Lower leg skin (tissue), 4 donors: ENCODE results near the gene ZNF648. TPM values are rescaled to one million over a fixed set of nuclear protein-coding genes. Genes with fewer than 3 reads are reported as not detected.

Experiments used
- DNase-seq, 2 donors: peaks; one replicate each; pipeline ENCODE4 v3.0.0-alpha.2; 2019; ENCODE audit warnings: low spot score in 2 of 2
- H3K4me3 ChIP-seq: fragments of 200-600 bp; sonication (generic); 2 replicates; pipeline ENCODE4 v1.5.1; 2017; ENCODE audit warnings: mild to moderate bottlenecking, low read depth; ENCODE audit not compliant: poor library complexity, severe bottlenecking
- CTCF ChIP-seq, 3 donors: fragments of 450-650 bp; IDR thresholded peaks; one replicate each; pipeline ENCODE4 v1.5.1; 2016; ENCODE audit warnings: antibody characterized with exemption in 3 of 3, mild to moderate bottlenecking in 3 of 3, moderate library complexity in 2 of 3
- POLR2A ChIP-seq, 2 donors: fragments of 450-650 bp; IDR thresholded peaks; one replicate each; pipeline ENCODE4 v1.6.1; 2016 to 2017; ENCODE audit warnings: antibody characterized with exemption in 2 of 2, mild to moderate bottlenecking in 1 of 2, moderate library complexity in 1 of 2
- WGBS, 2 donors: methylation state at CpG; one replicate each; pipeline ENCODE4 v1.1.5; 2018; 5-methylcytosine and 5-hydroxymethylcytosine counted together
- intact Hi-C: fragments of 100-400 bp; cut with DNase I; formaldehyde crosslinking; loops from one replicate; pipeline ENCODE4 v1.15.0; 2023; ENCODE audit warnings: low total_unique reads
- total RNA-seq, 4 donors: library from RNA; depleted of rRNA; stranded (reverse); fragments of >200 nt; gene quantifications; one replicate each; pipeline ENCODE4 v1.1.0, GENCODE V29; 2016

ZNF648 gene
- total RNA-seq, 4 donors from 2014 or later: 0.04 to 0.57 (median 0.09) TPM

GRCh38 chr1:182083851-182084486 lies 22.5 kb upstream of the ZNF648 start:
- TF ChIP-seq CTCF (IDR thresholded peaks at IDR 0.05): no peak
- TF ChIP-seq POLR2A (IDR thresholded peaks at IDR 0.05): no peak
- WGBS, 2 donors: 68 to 70% methylated on average over 3 of the region's 3 CpGs
- intact Hi-C loops: loop anchor here (2.0 to 5.0 kb wide), 2 partner anchors 313 to 518 kb away; partner anchors contain the start of gene RGS16
- no peak overlapping the region for H3K4me3 ChIP-seq
- no peak for DNase-seq

GRCh38 chr1:182080955-182081582 lies 19.6 kb upstream of the ZNF648 start:
- WGBS, 2 donors: 86 to 88% methylated on average over 1 of the region's 1 CpG
- TF ChIP-seq POLR2A (IDR thresholded peaks at IDR 0.05) (no peak), CTCF (IDR thresholded peaks at IDR 0.05) (no peak)
- no peak overlapping the region for H3K4me3 ChIP-seq
- intact Hi-C loops: loop anchor here (5.0 kb wide), 1 partner anchor 521 kb away; the partner anchor contains the start of gene RGS16
- DNase-seq: no peak

GRCh38 chr1:182080040-182080439 lies 18.5 kb upstream of the ZNF648 start:
- WGBS, 2 donors: 68 to 77% methylated on average over 3 of the region's 3 CpGs
- H3K4me3 ChIP-seq: no peak overlapping the region
- intact Hi-C loops: loop anchor here (5.0 kb wide), 1 partner anchor 522 kb away; the partner anchor contains the start of gene RGS16
- TF ChIP-seq CTCF (IDR thresholded peaks at IDR 0.05): no peak
- TF ChIP-seq POLR2A (IDR thresholded peaks at IDR 0.05): no peak
- no peak for DNase-seq

GRCh38 chr1:182071924-182072323 lies 10.4 kb upstream of the ZNF648 start:
- no peak for DNase-seq
- TF ChIP-seq CTCF (IDR thresholded peaks at IDR 0.05) (no peak), POLR2A (IDR thresholded peaks at IDR 0.05) (no peak)
- intact Hi-C loops: no loop called here
- WGBS, 2 donors: 84 to 85% methylated on average over 4 of the region's 4 CpGs
- H3K4me3 ChIP-seq: no peak overlapping the region

- DNase-seq: no peak
- TF ChIP-seq CTCF (IDR thresholded peaks at IDR 0.05) (no peak), POLR2A (IDR thresholded peaks at IDR 0.05) (no peak)
- H3K4me3 ChIP-seq: no peak overlapping the region
- 9 to 11% methylated on average over 10 to 12 of the region's 12 CpGs for WGBS, 2 donors
- intact Hi-C loops: no loop called here
Measured at GRCh38 chr1:182069028-182069466, 7.5 kb upstream of the ZNF648 start.
